H1 (cell line): ENCODE results near the gene OR6M1. TPM values are rescaled to one million over a fixed set of nuclear protein-coding genes. Genes with fewer than 3 reads are reported as not detected.

Source experiments
- CTCF ChIA-PET: fragments of 300-600 bp; sonication (Branson Sonifier 250); formaldehyde crosslinking; loops from one replicate; lab custom pipeline; 2021; ENCODE audit not compliant: partially characterized antibody; lab: Charles Lee
- POLR2A ChIA-PET: fragments of 300-600 bp; sonication (Branson Sonifier 250); formaldehyde crosslinking; loops from one replicate; lab custom pipeline; 2021; ENCODE audit warnings: inconsistent platforms; ENCODE audit not compliant: partially characterized antibody; lab: Charles Lee
- DNase-seq, 2 experiments: peaks; one replicate each; pipeline versions ENCODE4 v3.0.0 to v3.0.0-alpha.2; 2010 to 2022; ENCODE audit warnings: low spot score in 2 of 2, low read depth in 1 of 2, mixed read lengths in 1 of 2
- FAIRE-seq: peaks from 2 replicates; lab custom pipeline; 2011; peaks lifted over from hg19 to GRCh38; lab: Jason Lieb, UNC
- H2AFZ ChIP-seq: 2 replicates; pipeline ENCODE4 v1.8.1; 2012; ENCODE audit warnings: low read length, inconsistent platforms
- H2AK5ac ChIP-seq: 2 replicates; pipeline ENCODE4 v1.6.1; 2013; ENCODE audit warnings: low read depth, low read length
- H2BK120ac ChIP-seq: replicated peaks from 2 replicates; pipeline ENCODE3; 2013; ENCODE audit warnings: low read depth, low read length, inconsistent platforms
- H2BK12ac ChIP-seq: 2 replicates; pipeline ENCODE4 v1.6.1; 2013; ENCODE audit warnings: low read depth, low read length
- H2BK15ac ChIP-seq: 2 replicates; pipeline ENCODE4 v1.6.1; 2013; ENCODE audit warnings: low read length
- H2BK20ac ChIP-seq: 2 replicates; pipeline ENCODE4 v1.6.1; 2013; ENCODE audit warnings: low read length
- H2BK5ac ChIP-seq: 2 replicates; pipeline ENCODE4 v1.6.1; 2013; ENCODE audit warnings: low read depth, low read length
- H3K14ac ChIP-seq: 2 replicates; pipeline ENCODE4 v1.6.1; 2013; ENCODE audit warnings: inconsistent platforms; ENCODE audit not compliant: insufficient read length
- H3K18ac ChIP-seq: 2 replicates; pipeline ENCODE4 v1.6.1; 2013; ENCODE audit warnings: low read length; ENCODE audit errors: extremely low read depth
- H3K23ac ChIP-seq: 2 replicates; pipeline ENCODE4 v1.6.1; 2013; ENCODE audit warnings: inconsistent platforms; ENCODE audit not compliant: insufficient read length
- H3K23me2 ChIP-seq: 2 replicates; pipeline ENCODE4 v1.6.1; 2013; ENCODE audit warnings: low read depth, low read length
- H3K27ac ChIP-seq: 2 replicates; pipeline ENCODE4 v1.6.1; 2011; ENCODE audit warnings: low read depth, low read length, inconsistent platforms
- H3K27me3 ChIP-seq, 4 experiments: replicated peaks in 1 of 4; 1 replicate in 1 of 4; 2 replicates in 3 of 4; pipeline versions ENCODE4 v1.6.1 to v1.8.1; 2011 to 2013; ENCODE audit warnings: low read length in 3 of 4, mild to moderate bottlenecking in 3 of 4, inconsistent platforms in 2 of 4, mixed read lengths in 2 of 4, moderate library complexity in 1 of 4; ENCODE audit not compliant: control insufficient read depth in 3 of 4, insufficient read depth in 3 of 4; ENCODE audit errors: extremely low read depth in 1 of 4
- H3K36me3 ChIP-seq, 4 experiments: 2 replicates each; pipeline versions ENCODE4 v1.6.1 to v1.8.1; 2011 to 2013; ENCODE audit warnings: mild to moderate bottlenecking in 4 of 4, low read length in 3 of 4, moderate library complexity in 2 of 4, control low read depth in 1 of 4, inconsistent platforms in 1 of 4; ENCODE audit not compliant: insufficient read depth in 4 of 4, control insufficient read depth in 2 of 4
- H3K4ac ChIP-seq: replicated peaks from 2 replicates; pipeline ENCODE3; 2013; ENCODE audit warnings: low read length, low read depth, mixed read lengths, inconsistent platforms; ENCODE audit not compliant: insufficient read length
- H3K4me1 ChIP-seq, 4 experiments: replicated peaks in 1 of 4; 1 replicate in 1 of 4; 2 replicates in 3 of 4; pipeline versions ENCODE4 v1.6.1 to v1.8.1; 2011 to 2013; ENCODE audit warnings: low read length in 3 of 4, inconsistent platforms in 2 of 4, mixed read lengths in 1 of 4; ENCODE audit not compliant: insufficient read depth in 4 of 4, control insufficient read depth in 3 of 4
- H3K4me2 ChIP-seq, 2 experiments: 2 replicates each; pipeline versions ENCODE4 v1.6.1 to v1.8.1; 2011 to 2013; ENCODE audit warnings: low read depth in 2 of 2, low read length in 2 of 2, control low read depth in 1 of 2, inconsistent platforms in 1 of 2, mild to moderate bottlenecking in 1 of 2; ENCODE audit not compliant: insufficient read depth in 1 of 2
- H3K4me3 ChIP-seq, 4 experiments: fragments of 200-600, 300-600 bp in 1 of 4; sonication (generic), shearing (Covaris generic), sonication (Bioruptor Twin) in 1 of 4; 2 replicates each; pipeline versions ENCODE4 v1.5.1 to v1.8.1; 2011 to 2016; ENCODE audit warnings: low read length in 4 of 4, low read depth in 3 of 4, control low read depth in 2 of 4, inconsistent platforms in 2 of 4, mild to moderate bottlenecking in 2 of 4, mixed read lengths in 1 of 4, moderate library complexity in 1 of 4; ENCODE audit not compliant: insufficient read depth in 2 of 4; ENCODE audit errors: extremely low read depth in 1 of 4
- H3K56ac ChIP-seq: replicated peaks from 2 replicates; pipeline ENCODE3; 2013; ENCODE audit warnings: low read depth, mild to moderate bottlenecking, mixed read lengths, low read length, inconsistent platforms; ENCODE audit not compliant: insufficient read length
- H3K79me1 ChIP-seq: 2 replicates; pipeline ENCODE4 v1.6.1; 2013; ENCODE audit warnings: low read depth, low read length, control low read depth
- H3K79me2 ChIP-seq, 2 experiments: 2 replicates each; pipeline versions ENCODE4 v1.6.1 to v1.8.1; 2012 to 2013; ENCODE audit warnings: low read length in 2 of 2, mild to moderate bottlenecking in 2 of 2, inconsistent platforms in 1 of 2; ENCODE audit not compliant: insufficient read depth in 2 of 2, control insufficient read depth in 1 of 2
- H3K9ac ChIP-seq, 4 experiments: replicated peaks in 1 of 4; 1 replicate in 1 of 4; 2 replicates in 3 of 4; pipeline versions ENCODE4 v1.6.1 to v1.8.1; 2011 to 2013; ENCODE audit warnings: low read depth in 3 of 4, low read length in 3 of 4, control low read depth in 2 of 4, mild to moderate bottlenecking in 2 of 4, moderate library complexity in 2 of 4, inconsistent platforms in 1 of 4; ENCODE audit errors: extremely low read depth in 1 of 4
- H3K9me3 ChIP-seq, 2 experiments: 2 replicates each; pipeline versions ENCODE4 v1.6.1 to v1.8.1; 2012 to 2013; ENCODE audit warnings: mild to moderate bottlenecking in 2 of 2, moderate library complexity in 2 of 2, control low read depth in 1 of 2, inconsistent platforms in 1 of 2, low read depth in 1 of 2, low read length in 1 of 2, mixed read lengths in 1 of 2; ENCODE audit not compliant: insufficient read depth in 2 of 2
- H4K20me1 ChIP-seq, 2 experiments: replicated peaks in 1 of 2; 2 replicates each; pipeline versions ENCODE3 to v1.8.1; 2011 to 2013; ENCODE audit warnings: inconsistent platforms in 2 of 2, low read length in 2 of 2, mild to moderate bottlenecking in 1 of 2; ENCODE audit not compliant: insufficient read depth in 2 of 2, control insufficient read depth in 1 of 2
- H4K5ac ChIP-seq: 2 replicates; pipeline ENCODE4 v1.6.1; 2013; ENCODE audit warnings: low read length, low read depth, mixed read lengths, inconsistent platforms; ENCODE audit not compliant: insufficient read length
- H4K8ac ChIP-seq: 2 replicates; pipeline ENCODE4 v1.8.0; 2013; ENCODE audit warnings: mild to moderate bottlenecking, moderate library complexity, low read length, inconsistent platforms; ENCODE audit not compliant: insufficient read depth; ENCODE audit errors: extremely low read depth
- H4K91ac ChIP-seq: replicated peaks from 2 replicates; pipeline ENCODE3; 2013; ENCODE audit warnings: low read length, mixed read lengths, inconsistent platforms; ENCODE audit not compliant: insufficient read length
- RAD21 ChIP-seq, 2 experiments: IDR thresholded peaks in 1 of 2; conservative IDR thresholded peaks in 1 of 2; 2 replicates each; pipeline ENCODE4 v1.6.1; 2011; ENCODE audit warnings: low read depth in 2 of 2, low read length in 2 of 2, improper control_type of control experiment in 1 of 2, inconsistent platforms in 1 of 2, mild to moderate bottlenecking in 1 of 2, moderate library complexity in 1 of 2
- SIRT6 ChIP-seq: IDR thresholded peaks from one replicate; pipeline ENCODE4 v1.7.1; 2012; ENCODE audit warnings: low read length, inconsistent platforms
- SUZ12 ChIP-seq: fragments of 200-600 bp; sonication (generic); IDR thresholded peaks from 2 replicates; pipeline ENCODE4 v1.6.1; 2012; ENCODE audit warnings: mild to moderate bottlenecking, inconsistent platforms, low read length, moderate library complexity, mixed read lengths
- WGBS, 2 experiments: shearing (Covaris generic) in 1 of 2; methylation state at CpG; one replicate each; pipeline versions ENCODE4 v1.1.6 to v1.1.7; 2013 to 2015; ENCODE audit warnings: low lambda C conversion rate in 2 of 2, mixed read lengths in 2 of 2, inconsistent platforms in 1 of 2, low coverage in 1 of 2, missing lambda C conversion rate in 1 of 2; ENCODE audit not compliant: insufficient replicate concordance in 2 of 2, insufficient coverage in 1 of 2, insufficient read length in 1 of 2; ENCODE audit errors: extremely low coverage in 1 of 2, missing lambda C conversion rate in 1 of 2; 5-methylcytosine and 5-hydroxymethylcytosine counted together
- polyA plus RNA-seq, 7 experiments: library from polyadenylated mRNA; depleted of rRNA in 3 of 7; stranded (reverse) in 5 of 7; unstranded in 2 of 7; fragments of >200 nt in 5 of 7; fragments of 200-250 nt in 2 of 7; gene quantifications; 1 replicate in 5 of 7; 2 replicates in 1 of 7; 4 replicates in 1 of 7; pipeline versions ENCODE4 v1.2.1 to v1.2.3, GENCODE V29; 2011 to 2013; ENCODE audit warnings: missing spikeins in 2 of 7, mixed read lengths in 2 of 7
- total RNA-seq: library from RNA; stranded (reverse); fragmentation: NEBNext Ultra II Directional; extraction: Animal tissue kit (Norgen Biotek cat#: 25700); gene quantifications from 2 replicates; pipeline ENCODE4 v1.2.1, GENCODE V29; 2021

The OR6M1 gene
- total and polyA plus RNA-seq, 2 of the 8 experiments (the other 6 are each of a cell fraction or from before 2014, with no cell fraction given) = not detected

DNA sequence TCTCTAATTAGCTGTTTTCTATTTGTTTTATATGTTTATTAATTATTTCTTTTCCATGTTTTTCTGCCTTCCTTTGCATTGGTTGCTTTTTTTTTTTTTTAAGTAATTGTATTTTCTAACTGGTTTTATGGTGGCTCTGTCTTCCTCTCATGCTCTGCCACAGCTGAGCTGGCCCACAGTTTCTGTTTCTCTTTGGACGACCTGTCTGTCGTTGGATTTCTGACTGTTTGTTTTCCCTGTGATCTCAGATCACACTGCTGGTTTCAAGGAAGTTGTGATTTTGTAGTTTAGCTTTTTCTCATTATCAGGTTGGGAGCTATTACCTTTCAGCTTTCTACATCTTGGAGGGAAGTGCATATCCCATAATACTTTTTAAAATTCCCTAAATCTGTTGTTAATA lies 15.9 kb upstream of the OR6M1 start:
- no peak overlapping the region for H3K14ac ChIP-seq
- CTCF ChIA-PET = no interaction called here
- no peak overlapping the region for H4K91ac ChIP-seq
- H3K18ac ChIP-seq = no peak overlapping the region
- DNase-seq (no peak), FAIRE-seq (no peak)
- no peaks in the 10 kb centered on the region for H3K79me2 ChIP-seq
- H3K27ac ChIP-seq = no peak overlapping the region
- no peaks in the 10 kb centered on the region for H3K4me1 ChIP-seq
- no peak overlapping the region for H2AFZ ChIP-seq
- H3K23ac ChIP-seq = no peak overlapping the region
- H2BK15ac ChIP-seq = no peak overlapping the region
- TF ChIP-seq SUZ12 (no peak), SIRT6 (no peak), RAD21 (IDR thresholded peaks at IDR 0.05 in 1 of 2, conservative IDR thresholded peaks at IDR 0.05 in 1 of 2; ENCODE audit: low read depth in 2 of 2, low read length in 2 of 2) (no peak)
- H4K20me1 ChIP-seq = no peaks in the 10 kb centered on the region
- H3K4me2 ChIP-seq = no peak overlapping the region
- H2BK120ac ChIP-seq = no peak overlapping the region
- H4K8ac ChIP-seq = no peak overlapping the region
- no peaks in the 10 kb centered on the region for H3K9me3 ChIP-seq
- H3K23me2 ChIP-seq = no peaks in the 10 kb centered on the region
- no peak overlapping the region for H4K5ac ChIP-seq
- H2AK5ac ChIP-seq = no peak overlapping the region
- no peak overlapping the region for H2BK20ac ChIP-seq
- POLR2A ChIA-PET = no interaction called here
- H2BK12ac ChIP-seq = no peak overlapping the region
- 92% methylated on average over 2 of the region's 2 CpGs; no CpG with 5 or more reads in 1 of the 2 experiments for WGBS, 2 experiments
- H3K79me1 ChIP-seq = no peaks in the 10 kb centered on the region
- no peak overlapping the region for H2BK5ac ChIP-seq
- no peak overlapping the region for H3K4me3 ChIP-seq
- no peaks in the 10 kb centered on the region for H3K27me3 ChIP-seq
- no peaks in the 10 kb centered on the region for H3K36me3 ChIP-seq
- no peak overlapping the region for H3K4ac ChIP-seq
- no peak overlapping the region for H3K9ac ChIP-seq
- no peak overlapping the region for H3K56ac ChIP-seq
